A172 (cell line): ENCODE results near the gene TRIM60. TPM values are rescaled to one million over a fixed set of nuclear protein-coding genes. Genes with fewer than 3 reads are reported as not detected.
"Not testable (repeated sequence)": the region's sequence is repeated elsewhere in the genome, so short reads cannot be mapped to it uniquely, and the experiment has no call there.

Experiments
- DNase-seq: peaks from one replicate; pipeline ENCODE4 v3.0.0-alpha.2; 2015; ENCODE audit warnings: low spot score
- total RNA-seq: library from RNA; depleted of rRNA; stranded (reverse); fragments of >200 nt; shearing (Covaris generic); gene quantifications from 2 replicates; pipeline ENCODE4 v1.2.3, GENCODE V29; 2014; rRNA removed

TRIM60 gene
- total RNA-seq = not detected in 2 replicates

DNA sequence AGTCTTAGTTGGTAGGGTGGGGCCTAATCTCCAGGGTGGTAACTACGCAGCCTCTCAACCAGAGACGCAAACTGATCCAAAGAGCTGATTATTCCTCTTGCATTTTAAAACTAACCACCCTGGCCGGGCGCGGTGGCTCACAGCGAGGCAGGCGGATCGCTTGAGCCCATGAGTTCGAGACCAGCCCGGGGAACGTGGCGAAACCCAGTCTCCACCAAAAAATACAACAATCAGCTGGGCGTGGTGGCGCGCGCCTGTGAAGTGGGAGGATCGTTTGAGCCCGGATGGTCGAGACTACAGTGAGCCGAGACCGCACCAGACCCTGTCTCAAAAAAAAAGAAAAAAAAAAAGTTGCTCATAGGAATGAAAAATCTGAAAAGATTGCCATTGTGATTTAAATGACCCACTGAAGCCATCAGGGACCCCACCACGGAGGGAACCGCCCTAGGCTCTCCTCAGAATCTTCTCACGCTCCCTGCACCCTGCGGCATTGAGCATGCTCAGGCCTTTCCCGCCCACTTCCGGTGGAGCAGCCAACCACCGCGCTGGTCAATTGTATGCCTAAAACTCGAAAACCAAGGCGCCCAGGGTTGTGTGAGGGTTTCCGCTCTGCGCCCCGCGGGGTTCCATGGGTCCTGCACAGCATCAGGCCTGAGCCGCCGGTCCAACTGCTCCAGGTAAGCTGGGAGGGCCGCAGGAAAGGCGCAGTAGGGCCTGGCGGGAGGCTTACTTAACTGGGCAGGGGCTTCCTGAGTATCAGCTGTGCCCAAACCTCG, at the start of gene TRIM60:
TSS of gene TRIM60 (plus strand) at position 564 of the 776 bp plus-strand sequence. CDS start 8,074 bp downstream, outside the sequence.
- no peak for DNase-seq

- DNase-seq = no peak
Observed at GRCh38 chr4:164989471-164989870, 42.3 kb upstream of the TRIM60 start.

DNA sequence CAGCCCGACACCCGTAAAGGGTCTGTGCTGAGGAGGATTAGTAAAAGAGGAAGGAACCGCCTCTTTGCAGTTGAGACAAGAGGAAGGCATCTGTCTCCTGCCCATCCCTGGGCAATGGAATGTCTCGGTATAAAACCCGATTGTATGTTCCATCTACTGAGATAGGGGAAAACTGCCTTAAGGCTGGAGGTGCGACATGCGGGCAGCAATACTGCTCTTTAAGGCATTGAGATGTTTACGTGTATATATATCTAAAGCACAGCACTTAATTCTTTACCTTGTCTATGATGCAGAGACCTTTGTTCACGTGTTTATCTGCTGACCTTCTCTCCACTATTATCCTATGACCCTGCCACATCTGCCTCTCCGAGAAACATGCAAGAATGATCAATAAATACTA, 41.0 kb upstream of the TRIM60 start:
- not testable (repeated sequence) for DNase-seq

- DNase-seq = not testable (repeated sequence)
Observed at GRCh38 chr4:164996123-164996522, 35.7 kb upstream of the TRIM60 start.

DNA sequence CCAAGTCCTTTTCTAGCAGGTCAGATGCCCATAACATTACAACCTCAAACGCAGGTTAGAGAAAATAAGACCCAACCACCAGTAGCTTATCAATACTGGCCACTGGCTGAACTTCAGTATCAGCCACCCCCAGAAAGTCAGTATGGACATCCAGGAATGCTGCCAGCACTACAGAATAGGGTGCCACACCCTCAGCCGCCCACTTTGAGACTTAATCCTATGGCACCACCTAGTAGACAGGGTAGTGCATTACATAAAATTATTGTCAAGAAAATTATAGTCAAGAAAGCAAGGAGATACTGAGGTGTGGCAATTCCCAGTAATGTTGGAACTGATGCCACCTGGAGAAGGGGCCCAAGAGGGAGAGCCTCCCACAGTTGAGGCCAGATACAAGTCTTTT, 34.5 kb upstream of the TRIM60 start:
- peak; percentile 14 for DNase-seq

DNA sequence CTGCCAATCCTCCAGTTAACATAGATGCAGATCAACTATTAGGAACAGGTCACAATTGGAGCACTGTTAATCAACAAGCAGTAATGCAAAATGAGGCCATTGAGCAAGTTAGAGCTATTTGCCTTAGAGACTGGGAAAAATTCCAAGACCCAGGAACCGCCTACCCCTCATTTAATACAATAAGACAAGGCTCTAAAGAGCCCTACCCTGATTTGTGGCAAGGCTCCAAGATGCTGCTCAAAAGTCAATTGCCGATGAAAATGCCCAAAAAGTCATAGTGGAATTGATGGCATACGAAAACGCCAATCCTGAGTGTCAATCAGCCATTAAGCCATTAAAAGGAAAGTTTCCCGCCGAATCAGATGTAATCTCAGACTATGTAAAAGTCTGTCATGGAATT, 33.9 kb upstream of the TRIM60 start:
- no peak for DNase-seq

DNA sequence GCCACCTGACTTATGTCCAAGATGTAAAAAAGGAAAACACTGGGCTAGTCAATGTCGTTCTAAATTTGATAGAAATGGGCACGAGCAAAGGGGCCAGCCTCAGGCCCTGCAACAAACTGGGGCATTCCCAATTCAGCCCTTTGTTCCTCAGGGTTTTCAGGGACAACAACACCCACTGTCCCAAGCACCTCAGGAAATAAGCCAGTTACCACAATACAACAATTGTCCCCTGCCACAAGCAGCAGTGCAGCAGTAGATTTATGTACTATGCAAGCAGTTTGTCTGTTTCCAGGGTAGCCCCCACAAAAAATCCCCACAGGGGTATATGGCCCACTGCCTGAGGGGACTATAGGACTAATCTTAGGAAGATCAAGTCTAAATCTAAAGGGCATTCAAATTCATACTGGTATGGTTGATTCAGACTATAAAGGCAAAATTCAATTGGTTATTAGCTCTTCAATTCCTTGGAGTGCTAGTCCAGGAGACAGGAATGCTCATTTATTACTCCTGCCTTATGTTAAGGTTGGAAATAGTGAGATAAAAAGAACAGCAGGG, 33.2 kb upstream of the TRIM60 start:
- DNase-seq = not testable (repeated sequence)

GRCh38 chr4:165001957-165002356, 29.8 kb upstream of the TRIM60 start:
- not testable (repeated sequence) for DNase-seq

DNA sequence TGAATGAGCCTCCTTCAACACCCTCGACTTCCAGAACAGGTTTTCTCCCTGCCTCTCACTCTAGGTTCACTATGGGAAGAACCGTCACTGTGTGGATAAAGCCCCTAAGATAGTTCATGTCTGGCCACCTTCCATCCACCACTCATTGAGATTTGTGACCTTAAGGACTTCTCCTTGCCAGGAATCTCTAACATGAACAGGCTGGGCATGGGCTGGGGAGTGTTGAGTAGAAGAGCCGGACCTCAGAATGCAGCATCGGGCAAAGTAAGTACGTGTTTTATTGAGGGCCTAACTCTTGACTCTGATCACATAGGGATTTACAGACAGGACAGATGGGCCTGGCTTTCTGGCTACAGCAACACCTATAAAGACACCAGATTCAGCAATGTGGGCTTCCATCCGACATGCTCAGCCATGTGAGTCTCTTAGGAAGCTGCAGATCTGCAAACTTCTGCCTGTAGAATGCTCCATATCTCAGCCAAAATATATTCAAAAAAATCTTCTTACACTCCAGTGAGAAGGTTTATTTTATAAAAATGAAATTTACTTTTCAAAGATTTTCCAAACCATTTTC, 26.4 kb upstream of the TRIM60 start:
- no peak for DNase-seq

GRCh38 chr4:165006456-165006855, 25.3 kb upstream of the TRIM60 start:
- no peak for DNase-seq

- DNase-seq = no peak
Observed at GRCh38 chr4:165006886-165007285, 24.9 kb upstream of the TRIM60 start.

DNA sequence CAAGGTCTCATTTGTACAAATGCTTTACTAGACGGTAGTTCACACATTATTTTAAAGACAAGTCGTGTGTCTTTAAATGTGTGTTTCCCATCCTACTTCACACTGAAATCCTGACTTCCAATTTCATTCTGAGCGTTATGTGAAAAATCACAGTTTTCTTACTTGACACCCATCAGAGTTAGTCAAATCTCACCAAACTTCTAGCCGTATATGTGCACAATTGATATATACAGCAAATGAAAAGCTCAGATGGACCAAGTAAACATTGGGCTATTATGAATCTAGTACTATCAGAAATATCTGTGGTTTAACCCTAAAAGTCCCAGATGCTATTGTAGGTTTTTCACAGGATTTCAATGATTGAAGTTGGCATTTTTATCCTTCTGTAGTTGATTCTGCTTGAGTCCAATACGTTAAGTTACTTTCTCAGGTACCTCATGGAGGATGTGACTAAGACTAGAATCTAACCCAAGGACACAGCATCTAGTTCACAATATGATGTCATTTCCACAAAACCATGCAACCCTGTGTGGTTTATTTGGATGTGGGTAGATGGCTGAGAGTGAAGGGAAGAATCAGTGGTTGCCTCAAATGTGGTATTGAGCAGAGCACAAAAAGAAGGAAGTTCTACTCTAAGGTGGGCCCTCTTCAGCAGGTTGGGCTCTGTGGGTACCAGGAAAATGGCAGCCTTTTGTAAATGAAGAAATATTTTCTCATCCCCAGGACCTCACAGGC, 22.1 kb upstream of the TRIM60 start:
- no peak for DNase-seq

DNA sequence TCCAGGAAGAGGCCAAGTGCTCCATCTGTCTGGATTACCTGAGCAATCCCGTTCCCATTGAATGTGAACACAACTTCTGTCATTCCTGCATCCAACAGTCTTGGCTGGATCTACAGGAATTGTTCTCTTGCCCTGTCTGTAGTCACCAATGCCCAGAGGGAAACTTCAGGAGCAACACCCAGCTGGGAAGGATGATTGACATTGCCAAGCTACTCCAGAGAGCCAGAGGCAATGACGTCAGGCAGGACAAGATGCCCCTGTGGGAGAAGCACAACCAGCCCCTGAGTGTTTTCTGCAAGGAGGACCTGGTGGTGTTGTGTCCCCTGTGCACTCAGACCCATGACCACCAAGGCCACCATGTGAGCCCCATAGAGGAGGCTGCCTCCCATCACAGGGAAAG, 21.3 kb upstream of the TRIM60 start:
- DNase-seq = no peak

DNA sequence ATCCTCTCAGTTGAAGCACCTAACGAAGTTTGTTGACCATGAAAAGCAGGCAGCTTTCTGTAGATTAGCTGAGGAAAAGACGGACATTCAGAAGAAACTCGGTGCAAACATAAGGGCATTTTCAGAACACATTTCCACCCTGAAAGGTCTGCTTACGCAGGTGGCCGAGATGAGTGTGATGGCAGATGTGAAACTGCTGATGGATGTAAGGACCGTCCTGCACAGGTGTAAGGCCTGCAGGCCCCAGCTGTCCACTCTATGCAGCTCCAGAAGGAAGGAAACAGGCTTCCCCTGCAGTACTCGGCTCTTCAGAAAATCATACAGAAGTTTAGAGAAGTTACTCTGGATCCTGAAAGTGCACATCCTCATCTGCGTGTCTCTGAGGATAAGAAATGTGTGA, 20.8 kb upstream of the TRIM60 start:
- no peak for DNase-seq

DNA sequence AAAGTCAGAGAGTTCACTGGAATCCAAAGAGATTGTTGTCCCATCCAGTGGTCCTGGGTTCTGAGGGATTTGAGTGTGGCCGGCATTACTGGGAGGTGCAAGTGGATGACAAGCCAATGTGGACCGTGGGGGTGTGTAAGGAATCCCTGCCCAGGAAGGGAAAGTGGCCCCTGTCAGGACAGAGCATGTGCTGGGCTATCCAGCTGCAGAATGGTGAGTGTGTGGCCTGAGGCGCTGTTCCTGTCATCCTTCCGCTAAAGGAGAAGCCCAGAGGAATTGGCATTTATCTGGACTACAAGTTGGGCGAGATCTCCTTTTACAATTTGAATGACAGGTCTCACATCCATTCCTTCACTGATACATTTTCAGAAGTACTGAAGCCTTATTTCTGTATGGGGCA, 20.4 kb upstream of the TRIM60 start:
- no peak for DNase-seq

DNA sequence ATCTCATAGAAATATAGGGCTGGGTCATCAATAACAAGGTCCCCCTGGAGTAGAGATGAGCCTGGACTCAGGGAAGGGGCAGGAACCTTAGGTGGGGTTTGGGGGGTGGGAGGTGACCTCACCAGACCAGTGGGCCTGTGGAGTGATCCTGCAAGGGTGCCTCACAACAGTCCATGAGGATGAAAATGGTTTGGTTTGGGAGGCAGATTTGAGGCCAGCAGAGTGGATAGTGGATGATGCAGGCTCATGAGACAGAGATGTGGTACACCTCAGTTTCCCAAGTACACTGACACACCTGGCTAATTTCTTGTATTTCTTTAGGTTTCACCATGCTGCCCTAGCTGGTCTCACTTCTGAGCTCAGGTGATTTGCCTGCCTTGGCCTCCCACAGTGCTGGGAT, 18.1 kb upstream of the TRIM60 start:
- DNase-seq = no peak

DNA sequence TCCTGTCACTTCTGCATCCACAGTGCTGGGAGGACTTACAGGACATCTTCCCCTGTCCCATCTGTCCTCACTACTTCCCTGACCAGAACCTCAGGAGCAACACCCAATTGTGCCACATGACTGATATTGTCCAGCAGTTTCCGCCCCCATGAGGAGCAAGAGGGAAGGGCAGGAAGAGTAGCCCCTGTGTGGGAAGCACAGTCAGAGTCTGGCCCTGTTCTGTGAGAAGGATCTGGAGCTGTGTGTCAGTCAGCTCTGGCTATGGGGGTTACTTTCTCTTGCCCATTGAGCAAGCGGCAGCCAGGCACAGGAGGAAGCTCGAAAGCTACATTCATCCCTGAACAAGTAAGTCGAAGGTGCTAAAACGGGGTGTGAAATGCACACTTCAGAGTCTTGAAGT, 14.8 kb upstream of the TRIM60 start:
- no peak for DNase-seq

GRCh38 chr4:165019995-165020394, 11.8 kb upstream of the TRIM60 start:
- DNase-seq = not testable (repeated sequence)

- not testable (repeated sequence) for DNase-seq
Observed at GRCh38 chr4:165025782-165026181, 6.0 kb upstream of the TRIM60 start.

DNA sequence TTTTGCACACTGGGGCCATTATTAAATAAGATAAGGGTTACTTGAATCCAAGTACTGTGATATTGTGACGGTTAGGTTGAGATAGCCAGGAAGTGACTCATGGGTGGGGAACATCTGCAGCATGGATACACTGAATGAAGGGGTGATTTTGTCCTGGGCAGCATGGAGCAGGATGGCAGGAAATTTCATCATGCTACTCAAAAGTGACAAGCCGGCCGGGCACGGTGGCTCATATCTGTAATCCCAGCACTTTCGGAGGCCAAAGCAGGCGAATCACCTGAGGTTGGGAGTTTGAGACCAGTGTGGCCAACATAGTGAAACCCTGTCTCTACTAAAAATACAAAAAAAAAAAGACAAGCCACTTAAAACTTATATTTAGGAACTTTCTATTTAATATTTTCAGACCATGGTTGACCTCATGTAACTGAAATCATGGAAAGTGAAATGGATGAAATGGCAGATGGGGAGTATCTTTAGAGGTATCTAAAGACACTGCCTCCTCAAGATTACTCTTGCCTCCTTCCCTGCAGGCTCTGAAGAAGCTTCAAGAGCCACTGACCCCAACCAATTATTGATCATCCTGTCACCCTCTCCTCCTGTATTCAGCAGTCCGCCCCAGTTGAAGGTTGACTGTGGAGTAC, 3.9 kb upstream of the TRIM60 start:
- DNase-seq = peak; percentile 84

- no peak for DNase-seq
Observed at GRCh38 chr4:165048170-165048569, 16.4 kb downstream of the TRIM60 start.

GRCh38 chr4:165052627-165053026, 20.8 kb downstream of the TRIM60 start:
- no peak for DNase-seq
